Activated CD4-positive, alpha-beta T cell treated with anti-CD3 and anti-CD28 coated beads, Interleukin-2, amount 50 U/mL, for 4 hours (primary cell): ENCODE data around the gene SAMD8.
"Not testable (repeated sequence)": the region's sequence is repeated elsewhere in the genome, so short reads cannot be mapped to it uniquely, and the experiment has no call there.

Experiments used
- DNase-seq, 2 experiments: peaks; one replicate each; pipeline ENCODE4 v3.0.0-alpha.2; 2020

Gene SAMD8

GRCh38 chr10:75086278-75086934 is 25.1 kb upstream of the SAMD8 start:
- DNase-seq = no peak

- no peak for DNase-seq
Measured at GRCh38 chr10:75088640-75089039, 22.8 kb upstream of the SAMD8 start.

GRCh38 chr10:75089634-75090033 is 21.8 kb upstream of the SAMD8 start:
- no peak for DNase-seq

DNA sequence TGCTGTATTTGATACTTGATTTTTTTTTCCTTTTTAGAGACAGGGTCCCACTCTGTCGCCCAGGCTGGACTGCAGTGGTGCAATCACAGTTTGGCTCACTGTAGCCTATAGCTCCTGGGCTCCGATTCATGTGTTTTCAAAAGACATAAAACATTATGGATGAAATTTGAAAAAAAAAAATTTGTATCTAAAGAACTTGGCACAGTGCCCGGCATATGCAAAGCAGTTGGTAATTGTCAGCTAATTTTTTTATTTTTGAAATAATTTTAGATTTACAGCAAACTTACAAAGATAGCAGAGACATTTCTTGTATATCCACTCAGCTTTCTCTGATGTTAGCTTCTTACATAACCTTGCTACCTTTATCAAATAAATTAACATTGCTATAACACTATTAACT is 20.3 kb upstream of the SAMD8 start:
- DNase-seq = no peak

DNA sequence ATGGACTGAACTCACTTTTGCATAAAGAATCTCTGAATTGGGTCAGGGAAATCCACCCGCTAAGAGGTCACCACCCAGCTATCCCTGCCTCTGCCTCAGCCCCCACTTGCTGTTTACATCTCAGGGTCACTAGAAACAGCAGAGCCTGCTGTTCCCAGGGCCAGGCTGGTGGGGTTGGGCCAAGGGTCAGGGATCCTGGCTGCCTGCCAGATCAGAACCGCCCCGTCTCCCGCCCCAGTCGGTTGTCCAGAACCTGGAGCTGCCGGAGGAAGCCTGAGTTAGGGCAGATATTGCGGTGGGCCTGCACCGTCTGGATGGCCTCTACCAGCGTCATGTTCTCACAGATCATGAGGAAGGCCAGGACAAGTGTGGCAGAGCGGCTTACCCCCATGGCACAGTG is 17.0 kb upstream of the SAMD8 start:
- no peak for DNase-seq

GRCh38 chr10:75095631-75096030 is 15.8 kb upstream of the SAMD8 start:
- DNase-seq = no peak

DNA sequence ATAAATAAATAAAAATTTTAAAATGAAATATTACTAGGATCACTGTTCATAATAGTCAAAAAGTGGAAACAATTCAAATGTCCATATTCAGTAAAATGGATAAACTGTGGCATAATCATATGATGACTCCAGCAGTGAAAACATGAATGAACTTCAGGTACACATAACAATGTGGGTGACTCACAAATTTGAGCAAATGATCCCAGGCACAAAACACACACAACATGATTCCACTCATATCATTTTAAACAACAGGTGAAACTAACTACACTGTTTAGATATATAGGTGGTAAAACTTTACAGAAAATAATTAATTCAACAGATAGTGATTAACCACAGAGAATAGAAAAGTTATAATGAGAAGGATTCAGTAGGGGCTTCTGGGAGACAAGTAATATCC is 14.7 kb upstream of the SAMD8 start:
- no peak for DNase-seq

GRCh38 chr10:75097666-75098285 is 13.7 kb upstream of the SAMD8 start:
- DNase-seq = no peak

DNA sequence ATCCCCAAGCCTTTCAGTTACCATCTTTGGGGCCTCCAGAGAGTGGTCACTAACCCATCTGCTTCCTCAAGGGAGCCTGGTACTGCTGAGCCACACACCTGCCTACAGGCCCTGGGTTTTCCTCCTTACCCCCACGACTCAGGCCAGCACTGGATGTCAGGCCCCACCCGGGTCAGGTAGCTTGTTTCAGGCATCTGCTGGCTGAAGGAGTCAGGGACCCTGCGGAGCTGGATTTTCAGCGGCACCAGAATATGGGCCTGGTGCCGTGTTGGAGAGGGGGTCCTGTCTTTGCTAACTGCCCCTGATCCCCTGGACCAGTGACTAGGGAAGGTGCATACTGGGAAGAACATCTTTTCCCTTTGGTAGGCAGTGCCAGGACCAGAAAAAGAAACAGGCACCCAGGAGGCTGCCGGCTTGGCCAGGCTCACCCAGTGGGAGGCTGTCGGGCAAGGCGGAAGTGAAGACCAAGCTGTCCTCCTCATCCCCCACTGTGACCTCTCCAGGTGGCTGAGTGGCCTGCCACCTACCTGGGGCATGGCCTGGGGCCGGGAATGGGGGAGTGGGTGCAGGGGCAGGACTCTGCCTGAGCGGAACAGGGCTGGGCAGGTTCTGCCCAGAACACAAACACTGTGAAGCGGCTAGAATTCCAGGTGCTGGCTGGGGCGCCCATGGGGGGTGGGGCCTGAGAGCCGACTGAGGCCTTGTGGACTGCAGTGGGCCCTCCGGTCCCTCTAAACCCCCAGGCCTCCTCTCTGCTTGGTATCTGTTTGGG is 12.4 kb upstream of the SAMD8 start:
- no peak for DNase-seq

DNA sequence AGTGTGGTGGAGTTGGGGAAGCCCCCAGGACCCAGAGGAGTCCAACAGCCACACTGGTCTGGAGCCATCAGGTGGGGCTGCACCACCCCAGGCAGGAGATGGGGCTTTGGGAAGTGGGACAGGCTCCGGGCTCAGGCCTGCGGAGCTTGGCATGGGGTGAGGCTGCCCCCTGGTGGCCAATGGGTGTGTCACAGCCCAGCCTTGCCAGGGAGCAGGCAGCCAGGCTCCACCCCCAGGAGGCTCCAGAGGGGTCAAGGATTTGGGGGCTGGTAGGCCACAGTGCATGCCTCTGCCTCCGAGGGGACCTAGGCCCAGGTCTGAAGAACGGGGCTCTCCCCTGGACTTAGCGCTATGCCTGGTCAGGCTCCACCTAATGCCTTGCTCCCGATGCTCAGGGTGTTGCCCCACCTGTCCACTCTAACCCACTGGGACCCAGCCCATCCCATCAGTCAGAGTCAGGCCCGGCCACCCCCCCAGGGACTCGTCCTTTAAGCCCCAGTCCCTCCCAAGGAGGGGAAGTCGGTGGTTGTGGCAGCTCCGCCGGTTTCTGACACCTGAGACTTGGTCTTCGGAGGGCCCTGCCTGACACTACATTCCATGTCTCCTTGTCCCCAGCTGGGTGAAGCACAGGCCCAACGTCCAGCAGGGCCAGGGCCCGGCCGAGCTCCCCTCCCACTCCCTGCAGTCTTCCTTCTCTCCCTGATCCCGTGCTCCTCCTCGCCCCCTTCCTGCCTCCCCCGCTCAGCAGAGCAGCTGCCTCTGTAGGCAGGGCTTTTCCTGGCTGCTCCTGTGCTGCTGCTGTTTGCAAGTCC is 11.3 kb upstream of the SAMD8 start:
- DNase-seq = peak; percentile 76 to 77

GRCh38 chr10:75100764-75101291 is 10.6 kb upstream of the SAMD8 start:
- DNase-seq = no peak

DNA sequence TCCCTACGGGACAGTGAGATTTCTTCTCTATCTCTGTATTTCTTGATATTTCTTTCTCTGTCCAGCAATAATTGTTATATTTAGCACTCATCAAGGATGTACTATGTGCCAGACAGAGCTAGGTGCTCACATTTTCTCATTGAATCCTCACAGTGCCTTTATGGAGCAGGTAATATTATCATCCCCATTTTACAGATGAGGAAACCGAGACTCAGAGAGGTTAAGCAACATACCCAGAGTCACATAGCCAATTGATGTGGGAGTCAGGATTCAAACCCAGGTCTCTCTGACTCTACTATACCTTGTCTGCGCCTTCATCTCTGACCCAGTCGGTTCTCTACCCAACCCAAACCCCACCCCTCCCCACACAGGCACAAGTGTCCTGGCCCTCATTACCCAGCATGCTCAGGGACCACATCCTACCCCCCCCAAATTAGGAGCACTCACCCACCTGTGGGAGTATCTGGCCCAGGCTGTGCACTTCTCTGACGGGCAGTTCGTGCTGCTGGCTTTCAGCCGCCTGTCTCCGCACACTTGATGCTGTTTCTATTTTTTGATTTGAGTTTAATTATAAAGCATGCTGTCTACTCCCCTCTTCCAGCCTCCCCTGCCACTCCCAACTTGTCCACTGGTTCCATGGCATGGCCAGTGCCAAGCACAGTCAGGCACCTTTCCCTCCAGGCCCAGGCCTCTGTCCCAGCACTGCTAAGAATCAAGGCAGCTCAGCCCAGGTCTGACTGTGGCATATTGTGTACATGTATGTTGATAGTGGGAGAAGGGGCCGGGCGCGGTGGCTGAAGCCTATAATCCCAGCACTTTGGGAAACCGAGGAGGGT is 9.8 kb upstream of the SAMD8 start:
- DNase-seq = no peak

GRCh38 chr10:75102830-75103673 is 8.4 kb upstream of the SAMD8 start:
- no peak for DNase-seq

DNA sequence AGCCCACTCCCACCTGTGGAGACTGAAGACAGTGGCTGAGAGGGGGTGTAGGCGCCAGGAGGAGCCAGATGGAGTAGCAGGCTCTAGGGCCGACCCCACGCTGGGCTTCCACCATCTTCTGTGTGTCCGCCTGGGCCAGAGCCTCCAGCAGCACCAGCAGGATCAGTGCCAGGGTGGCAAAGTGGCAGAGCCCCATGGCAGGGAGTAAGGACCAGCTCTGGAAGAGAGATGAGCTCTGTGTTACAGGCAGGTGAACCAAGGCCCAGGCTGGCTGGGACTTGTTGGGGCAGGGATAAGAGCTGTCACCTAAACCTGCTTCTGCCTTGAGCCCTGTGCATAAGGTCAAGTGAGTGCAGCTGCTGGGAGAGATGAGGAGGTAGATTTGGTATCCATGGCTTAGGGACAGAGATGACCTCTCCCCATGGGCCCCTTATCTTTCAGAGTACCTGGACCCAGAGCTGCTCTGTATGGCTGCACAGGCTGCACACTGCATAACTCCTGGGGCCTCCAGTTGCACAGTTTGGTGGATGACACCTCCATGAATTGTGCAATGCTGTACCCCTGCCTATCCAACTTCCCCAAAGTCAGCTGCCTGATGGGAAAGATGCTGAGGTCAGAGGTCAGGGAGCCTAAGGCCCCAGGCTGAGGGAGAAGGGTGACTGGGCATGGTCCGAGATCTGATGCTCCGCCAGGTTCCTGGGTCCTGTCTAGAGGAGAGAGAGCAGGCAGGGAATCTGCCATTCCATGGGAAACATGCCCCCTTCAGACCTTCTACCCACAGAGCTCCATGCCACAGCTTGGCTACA is 7.4 kb upstream of the SAMD8 start:
- no peak for DNase-seq

GRCh38 chr10:75104842-75105241 is 6.6 kb upstream of the SAMD8 start:
- no peak for DNase-seq

DNA sequence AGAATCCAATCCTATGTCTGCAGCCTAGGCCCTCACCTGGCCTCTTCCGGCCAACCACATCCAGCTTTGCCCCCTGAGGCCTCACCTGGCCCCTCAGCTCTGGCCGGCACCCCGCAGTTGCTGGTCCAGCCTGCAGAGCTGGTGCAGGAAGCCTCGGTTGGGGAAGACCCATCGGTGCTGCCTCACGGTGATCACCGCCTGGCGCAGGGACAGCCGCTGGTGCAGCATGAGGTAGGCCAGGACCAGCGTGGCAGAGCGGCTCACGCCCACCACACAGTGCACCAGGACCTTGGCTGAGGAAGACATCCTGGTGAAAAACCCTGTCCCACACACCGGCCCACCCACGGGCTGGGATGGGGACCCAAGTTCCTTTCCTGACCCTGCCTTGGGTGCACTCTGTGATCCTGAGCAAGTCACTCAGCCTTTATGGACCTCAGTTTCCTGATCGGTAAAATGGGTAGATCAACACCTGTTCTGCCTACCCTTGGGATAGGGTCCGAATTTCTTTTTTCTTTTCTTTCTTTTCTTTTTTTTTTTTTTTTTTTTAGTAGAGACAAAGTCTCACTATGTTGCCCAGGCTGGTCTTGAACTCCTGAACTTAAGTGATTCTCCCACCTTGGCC is 5.8 kb upstream of the SAMD8 start:
- DNase-seq = no peak

DNA sequence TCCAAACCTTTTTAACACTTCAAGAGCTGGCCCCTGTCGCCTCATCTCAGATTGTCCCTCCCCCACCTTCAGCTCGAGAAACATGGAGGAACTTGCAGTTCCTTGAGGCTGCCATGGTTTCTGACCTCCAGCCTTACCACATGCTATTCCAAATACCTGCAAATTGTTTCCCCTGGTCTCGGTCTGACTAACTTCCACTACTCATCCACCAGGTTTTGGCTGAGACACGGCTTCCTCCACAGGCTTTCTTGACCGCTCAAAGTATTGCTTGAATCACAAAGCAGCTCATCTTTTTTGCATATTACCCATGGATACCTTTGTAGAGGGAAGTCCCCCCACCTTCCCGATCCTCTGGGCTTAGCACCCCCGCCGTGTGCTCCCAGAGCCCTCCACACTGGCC is 5.2 kb upstream of the SAMD8 start:
- no peak for DNase-seq

- DNase-seq = not testable (repeated sequence)
Measured at GRCh38 chr10:75106891-75107290, 4.6 kb upstream of the SAMD8 start.

GRCh38 chr10:75107756-75108683 is 3.4 kb upstream of the SAMD8 start:
- no peak for DNase-seq
